ENCODE results near the gene SLC39A13.

Gene SLC39A13

DNA sequence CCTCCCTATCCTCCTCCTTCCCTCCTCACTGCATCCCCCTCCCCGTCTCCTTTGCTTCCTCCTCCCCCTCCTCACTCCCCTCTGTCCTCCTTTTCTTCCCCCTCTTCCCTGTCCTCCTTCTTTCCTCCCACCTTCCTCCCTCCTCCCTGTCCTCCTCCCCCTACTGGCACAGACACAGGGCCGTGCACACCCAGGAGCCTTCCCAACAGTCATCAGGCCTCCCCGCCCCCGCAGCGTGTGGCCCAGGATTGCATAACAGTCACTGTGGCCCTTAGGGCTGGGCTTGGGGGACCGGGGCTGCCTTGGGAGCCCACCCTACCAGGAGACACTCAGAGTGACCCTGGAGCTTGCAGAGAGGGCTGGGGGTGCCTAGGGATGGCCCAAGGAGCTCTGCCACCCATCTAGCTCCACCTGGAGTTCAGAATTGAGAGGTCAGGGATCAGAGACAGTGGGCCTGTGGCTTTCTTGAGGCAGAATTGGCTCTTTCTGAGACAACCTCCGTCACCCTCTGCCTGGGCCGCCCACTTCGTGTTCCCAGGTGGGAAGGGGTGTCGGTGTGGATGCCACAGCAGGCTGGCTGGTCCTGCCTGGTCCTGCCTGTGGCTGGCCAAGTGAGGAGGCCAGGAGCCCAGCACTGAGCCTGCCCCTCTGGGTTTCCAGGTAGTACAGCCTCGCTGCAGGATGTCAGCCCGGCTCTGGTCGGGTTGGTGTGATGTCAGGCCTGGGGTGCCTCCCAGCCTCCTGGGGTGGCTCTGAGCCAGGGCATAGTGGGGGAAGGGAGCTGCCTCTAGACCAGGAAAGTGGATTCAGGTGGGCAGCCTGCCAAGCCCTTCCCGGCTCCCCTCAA is 31.6 kb upstream of the SLC39A13 start:
- H3K27me3 Mint-ChIP-seq = no peaks in the 10 kb centered on the region
- peak overlapping the region; percentile 98 for H3K4me3 Mint-ChIP-seq
- peaks cover 11% of the 10 kb centered on the region for H3K36me3 Mint-ChIP-seq
- no peak for DNase-seq (ENCODE audit: low spot score in 2 of 2)
- no peak overlapping the region for H3K27ac Mint-ChIP-seq
- H3K4me1 Mint-ChIP-seq = peaks cover 17% of the 10 kb centered on the region
- H3K9me3 Mint-ChIP-seq = no peaks in the 10 kb centered on the region
- peak; percentile 28 for ATAC-seq (ENCODE audit: low read depth)

DNA sequence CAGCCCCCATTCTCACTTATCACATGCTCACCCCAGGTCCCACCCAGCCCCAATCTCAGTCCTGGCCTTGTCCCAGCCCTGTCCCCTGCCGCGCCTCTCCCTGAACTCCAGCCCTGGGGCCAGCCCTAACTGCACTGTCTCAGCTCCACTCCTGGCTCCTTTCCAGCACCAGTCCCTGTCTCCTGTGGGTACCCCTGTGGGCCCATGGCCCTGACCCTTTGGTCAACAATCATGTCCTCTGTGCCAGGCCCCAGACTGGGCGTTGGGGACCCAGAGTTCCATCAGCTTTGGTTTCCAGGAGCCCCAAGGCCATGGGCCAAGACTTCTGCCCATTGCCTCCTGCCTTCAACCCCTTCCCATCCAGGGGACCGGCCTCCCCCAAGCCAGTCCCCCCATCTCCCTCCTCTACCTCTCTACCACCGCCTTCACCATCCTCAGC is 30.8 kb upstream of the SLC39A13 start:
- no peaks in the 10 kb centered on the region for H3K9me3 Mint-ChIP-seq
- H3K36me3 Mint-ChIP-seq = peaks cover 5% of the 10 kb centered on the region
- no peaks in the 10 kb centered on the region for H3K27me3 Mint-ChIP-seq
- no peak overlapping the region for H3K27ac Mint-ChIP-seq
- no peak for ATAC-seq (ENCODE audit: low read depth)
- peaks cover 18% of the 10 kb centered on the region for H3K4me1 Mint-ChIP-seq
- peak overlapping the region; percentile 98 for H3K4me3 Mint-ChIP-seq
- DNase-seq (ENCODE audit: low spot score in 2 of 2) = no peak

DNA sequence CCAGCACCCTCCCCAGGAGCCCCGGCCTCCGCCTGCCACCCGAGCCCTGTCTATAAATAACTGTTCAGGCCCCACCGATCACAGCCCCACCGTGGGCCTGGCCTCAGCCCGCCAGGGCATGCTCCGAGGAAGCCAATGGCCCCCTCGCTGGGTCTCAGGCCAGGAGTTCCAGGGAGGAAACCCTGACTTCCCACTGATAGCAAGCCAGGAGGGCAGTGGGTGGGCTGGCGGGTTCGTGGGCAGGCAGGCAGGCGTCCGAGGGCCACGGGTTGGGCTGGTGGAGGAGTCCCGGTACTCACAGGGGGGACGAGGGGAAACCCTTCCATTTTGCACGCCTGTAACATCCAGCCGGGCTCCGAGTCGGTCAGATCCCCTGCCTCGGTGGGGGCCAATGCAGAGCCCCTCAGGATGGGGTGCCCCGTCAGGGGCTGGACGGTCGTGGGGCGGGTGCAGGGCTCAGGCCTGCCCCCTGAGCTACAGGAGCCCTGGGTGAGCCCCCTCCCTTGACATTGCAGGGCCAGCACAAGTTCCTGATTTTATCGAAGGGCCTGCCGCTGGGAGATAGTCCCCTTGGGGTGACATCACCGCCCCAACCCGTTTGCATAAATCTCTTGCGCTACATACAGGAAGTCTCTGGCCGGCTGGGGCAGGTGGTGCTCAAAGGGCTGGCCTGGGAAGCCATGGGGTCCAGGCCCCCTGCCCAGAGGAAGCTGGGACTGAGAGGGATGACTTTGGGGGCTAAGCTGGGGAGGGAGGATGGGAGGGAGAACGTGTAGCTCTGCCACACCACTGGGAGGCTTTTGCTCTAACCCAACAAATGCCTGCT is 30.2 kb upstream of the SLC39A13 start, which contains the start of gene SPI1:
SPI1 (minus strand) TSS at position 538 of the 826 bp plus-strand sequence; CDS start at position 344, 194 bp downstream.
- Mint-ChIP-seq H3K4me3 (peak within 1 kb of the TSS; percentile 98), H3K27ac (no peak within 1 kb of the TSS), H3K4me1 (peaks cover 20% of the 10 kb centered on the region), H3K27me3 (no peaks in the 10 kb centered on the region), H3K36me3 (peaks cover 1% of the 10 kb centered on the region), H3K9me3 (no peaks in the 10 kb centered on the region)
- ATAC-seq (ENCODE audit: low read depth) = peak; percentile 91
- peak; percentile 71 to 72 for DNase-seq (ENCODE audit: low spot score in 2 of 2)

DNA sequence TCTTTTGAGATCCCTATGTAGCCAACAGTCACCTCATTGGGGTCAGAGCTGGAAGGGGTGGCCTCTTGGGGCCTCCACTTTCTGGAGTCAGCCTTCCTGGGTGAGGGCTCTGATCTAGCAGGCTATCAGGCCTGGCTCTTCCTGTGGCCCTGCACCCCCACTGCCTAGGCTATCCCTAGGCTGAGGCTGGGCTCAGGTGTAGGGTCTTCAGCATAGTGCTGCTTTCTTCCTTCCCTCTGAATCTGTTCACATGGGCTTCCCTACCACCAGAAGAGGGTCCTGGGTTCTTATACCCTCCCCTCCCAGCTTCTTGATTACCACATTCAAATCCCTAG is 29.6 kb upstream of the SLC39A13 start:
- H3K27ac Mint-ChIP-seq = no peak overlapping the region
- H3K4me1 Mint-ChIP-seq = peaks cover 22% of the 10 kb centered on the region
- no peaks in the 10 kb centered on the region for H3K9me3 Mint-ChIP-seq
- peak overlapping the region; percentile 98 for H3K4me3 Mint-ChIP-seq
- peaks cover 1% of the 10 kb centered on the region for H3K36me3 Mint-ChIP-seq
- no peak for ATAC-seq (ENCODE audit: low read depth)
- DNase-seq (ENCODE audit: low spot score in 2 of 2) = no peak
- H3K27me3 Mint-ChIP-seq = no peaks in the 10 kb centered on the region

DNA sequence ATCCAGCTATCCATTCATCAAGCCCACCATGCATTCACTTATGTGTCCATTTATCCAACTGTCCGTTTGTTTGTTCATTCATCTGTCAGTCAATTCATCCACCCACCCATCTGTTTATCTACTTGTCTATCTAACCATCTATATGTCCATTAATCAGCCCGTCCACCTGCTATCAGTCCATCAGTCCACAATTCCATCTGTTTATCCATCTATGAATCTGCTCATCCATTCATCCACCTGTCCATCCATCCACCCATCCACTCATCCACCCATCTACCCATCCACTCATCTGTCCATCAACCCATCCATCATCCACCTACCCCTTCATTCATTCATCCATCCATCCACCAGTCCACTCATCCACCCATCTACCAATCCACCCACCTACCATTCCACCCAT is 29.1 kb upstream of the SLC39A13 start:
- Mint-ChIP-seq H3K27me3 (no peaks in the 10 kb centered on the region), H3K4me1 (peaks cover 22% of the 10 kb centered on the region)

DNA sequence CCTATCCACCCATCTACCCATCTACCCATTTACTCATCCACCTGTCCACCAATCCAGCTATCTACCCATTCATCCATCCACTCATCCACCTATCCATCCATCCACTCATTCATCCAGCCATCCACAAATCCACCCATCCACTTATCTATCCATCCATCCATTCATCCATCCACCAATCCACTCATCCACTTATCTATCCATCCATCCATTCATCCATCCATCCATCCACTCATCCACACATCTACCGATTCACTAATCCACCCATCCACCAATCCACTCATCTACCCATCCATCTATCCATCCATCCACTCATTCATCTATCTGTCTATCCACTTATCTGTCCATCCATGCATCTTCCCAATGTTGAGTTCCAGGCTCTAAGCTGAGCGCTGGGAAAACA is 28.3 kb upstream of the SLC39A13 start:
- Mint-ChIP-seq H3K9me3 (no peaks in the 10 kb centered on the region), H3K27me3 (no peaks in the 10 kb centered on the region), H3K4me3 (no peak overlapping the region), H3K4me1 (peaks cover 20% of the 10 kb centered on the region), H3K36me3 (peaks cover 1% of the 10 kb centered on the region), H3K27ac (no peak overlapping the region)
- no peak for ATAC-seq (ENCODE audit: low read depth)
- DNase-seq (ENCODE audit: low spot score in 2 of 2) = no peak

More for the DNA sequence above, 29.1 kb upstream of the SLC39A13 start:
- Mint-ChIP-seq H3K27ac (no peak overlapping the region), H3K4me3 (no peak overlapping the region), H3K36me3 (peaks cover 1% of the 10 kb centered on the region), H3K9me3 (no peaks in the 10 kb centered on the region)
- ATAC-seq (ENCODE audit: low read depth) (no peak), DNase-seq (ENCODE audit: low spot score in 2 of 2) (no peak)

DNA sequence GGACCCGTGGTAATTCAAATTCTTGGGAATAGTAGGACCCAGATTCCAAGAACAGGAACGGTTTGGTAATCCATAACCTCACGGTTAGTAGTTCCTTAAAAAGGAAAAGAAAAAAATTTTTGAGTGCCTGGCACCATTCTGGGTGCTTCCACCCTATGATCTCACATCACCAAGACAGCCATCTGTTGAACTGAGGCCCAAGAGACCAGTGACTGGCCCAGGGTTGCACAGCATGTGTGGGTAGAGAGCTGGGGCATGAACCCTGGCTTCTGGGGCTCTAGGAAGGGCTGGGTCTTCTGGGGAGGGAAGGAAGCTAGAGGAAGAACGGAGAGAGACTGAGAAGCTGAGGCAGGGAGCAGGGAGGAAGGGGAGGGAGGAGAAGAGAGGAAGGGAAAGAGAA is 25.3 kb upstream of the SLC39A13 start:
- Mint-ChIP-seq H3K27me3 (no peaks in the 10 kb centered on the region), H3K4me1 (peaks cover 9% of the 10 kb centered on the region), H3K9me3 (no peaks in the 10 kb centered on the region), H3K36me3 (no peaks in the 10 kb centered on the region), H3K4me3 (no peak overlapping the region), H3K27ac (no peak overlapping the region)
- no peak for DNase-seq (ENCODE audit: low spot score in 2 of 2)
- no peak for ATAC-seq (ENCODE audit: low read depth)

DNA sequence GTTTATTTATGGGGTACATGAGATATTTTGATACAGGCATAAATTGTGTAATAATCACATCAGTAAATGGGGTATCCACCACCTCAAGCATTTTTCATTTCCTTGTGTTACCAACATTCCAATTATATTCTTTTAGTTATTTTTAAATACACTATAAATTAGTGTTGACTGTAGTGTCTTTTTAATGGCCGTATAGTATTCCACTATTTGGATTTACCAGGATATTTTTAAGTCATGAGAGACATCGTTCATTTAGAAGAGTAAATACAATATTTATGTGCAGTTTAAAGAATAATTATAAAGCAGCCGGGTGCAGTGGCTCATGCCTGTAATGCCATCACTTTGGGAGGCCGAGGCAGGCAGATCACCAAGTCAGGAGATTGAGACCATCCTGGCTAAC is 23.9 kb upstream of the SLC39A13 start:
- no peak for DNase-seq (ENCODE audit: low spot score in 2 of 2)
- H3K4me1 Mint-ChIP-seq = peaks cover 7% of the 10 kb centered on the region
- ATAC-seq (ENCODE audit: low read depth) = no peak
- H3K4me3 Mint-ChIP-seq = no peak overlapping the region
- H3K27me3 Mint-ChIP-seq = no peaks in the 10 kb centered on the region
- no peak overlapping the region for H3K27ac Mint-ChIP-seq
- H3K9me3 Mint-ChIP-seq = no peaks in the 10 kb centered on the region
- H3K36me3 Mint-ChIP-seq = no peaks in the 10 kb centered on the region

DNA sequence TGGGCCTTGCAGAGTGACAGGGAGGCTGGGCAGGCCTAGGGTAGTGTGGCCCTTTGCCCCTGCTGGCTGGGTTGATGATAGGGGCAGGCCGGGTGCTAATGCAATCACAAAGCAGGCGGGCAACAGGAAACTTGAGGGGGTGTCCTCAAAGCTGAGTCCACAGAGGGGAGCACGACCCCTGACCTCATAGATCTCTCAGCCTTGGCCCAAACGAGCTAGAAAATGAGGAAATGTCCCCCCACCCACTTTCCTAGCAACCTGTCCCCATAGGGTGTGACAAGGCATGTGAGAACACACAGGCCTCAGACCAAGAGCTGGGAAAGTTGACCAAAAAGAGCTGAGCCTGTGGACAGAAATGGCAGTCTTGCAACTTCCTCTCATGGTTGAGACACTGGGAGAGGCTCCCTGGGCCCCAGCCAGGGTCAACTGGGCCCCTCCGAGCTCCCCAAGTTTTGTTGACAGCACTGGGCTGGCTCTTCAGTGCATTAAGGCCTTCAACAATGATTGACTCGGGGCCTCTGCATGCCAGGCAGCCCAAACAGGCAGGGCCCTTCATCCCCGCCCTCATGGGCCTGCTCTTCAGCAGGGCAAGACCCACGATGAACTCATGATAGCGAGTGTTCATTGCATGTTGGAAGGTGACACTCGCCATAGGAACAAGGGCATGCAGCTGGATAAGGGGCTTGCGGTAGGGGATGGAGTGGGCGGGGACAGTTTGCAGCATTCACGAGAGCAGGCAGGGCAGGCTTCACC is 20.3 kb upstream of the SLC39A13 start:
- no peak overlapping the region for H3K27ac Mint-ChIP-seq
- H3K9me3 Mint-ChIP-seq = no peaks in the 10 kb centered on the region
- no peak overlapping the region for H3K4me3 Mint-ChIP-seq
- peaks cover 19% of the 10 kb centered on the region for H3K4me1 Mint-ChIP-seq
- no peaks in the 10 kb centered on the region for H3K36me3 Mint-ChIP-seq
- H3K27me3 Mint-ChIP-seq = no peaks in the 10 kb centered on the region
- ATAC-seq (ENCODE audit: low read depth) = no peak
- no peak for DNase-seq (ENCODE audit: low spot score in 2 of 2)

DNA sequence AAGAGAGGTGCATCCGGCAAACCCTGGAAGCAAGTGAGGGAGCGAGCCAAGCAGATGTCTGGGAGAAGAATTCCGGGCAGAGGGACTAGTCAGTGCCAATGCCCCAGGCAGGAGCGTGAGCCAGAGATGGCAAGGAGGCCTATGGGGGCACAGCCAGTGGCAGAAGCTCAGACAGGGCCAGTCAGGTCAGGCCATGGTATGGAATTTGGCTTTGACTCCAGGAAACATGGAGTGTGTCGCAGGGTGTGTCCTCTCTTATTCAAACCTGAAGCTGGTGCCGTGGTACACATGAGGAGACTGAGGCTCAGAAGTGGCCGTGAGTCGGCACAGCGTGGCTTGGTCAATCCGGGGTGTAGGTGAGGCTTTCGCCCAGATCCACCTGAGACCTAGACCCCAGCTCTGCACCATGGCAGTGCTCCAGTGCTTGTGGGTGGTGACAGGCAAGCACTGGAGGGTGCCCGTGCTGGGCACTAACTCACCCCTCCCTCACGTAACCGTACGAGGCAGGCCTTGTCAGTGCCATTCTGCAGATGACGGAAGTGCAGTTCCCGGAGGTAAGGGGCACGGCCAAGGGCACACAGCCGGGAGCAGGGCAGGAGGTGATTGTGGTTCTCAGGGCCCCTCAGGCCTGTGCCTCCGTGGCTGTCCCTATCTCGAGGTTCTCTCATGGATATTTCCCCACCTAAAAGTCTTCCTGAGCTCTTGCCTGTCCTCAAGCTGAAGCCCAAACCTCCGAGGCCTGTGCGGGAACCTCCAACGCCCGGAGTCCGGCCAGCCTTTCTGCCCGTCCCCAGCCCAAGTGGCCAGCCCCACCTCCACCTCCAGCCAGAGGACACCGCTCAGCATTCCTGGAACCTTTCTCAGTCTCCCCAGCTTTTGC is 19.5 kb upstream of the SLC39A13 start:
- H3K4me3 Mint-ChIP-seq = no peak overlapping the region
- no peaks in the 10 kb centered on the region for H3K27me3 Mint-ChIP-seq
- ATAC-seq (ENCODE audit: low read depth) (no peak), DNase-seq (ENCODE audit: low spot score in 2 of 2) (no peak)
- H3K9me3 Mint-ChIP-seq = no peaks in the 10 kb centered on the region
- H3K4me1 Mint-ChIP-seq = peaks cover 21% of the 10 kb centered on the region
- H3K36me3 Mint-ChIP-seq = no peaks in the 10 kb centered on the region
- peak overlapping the region; percentile 65 for H3K27ac Mint-ChIP-seq

DNA sequence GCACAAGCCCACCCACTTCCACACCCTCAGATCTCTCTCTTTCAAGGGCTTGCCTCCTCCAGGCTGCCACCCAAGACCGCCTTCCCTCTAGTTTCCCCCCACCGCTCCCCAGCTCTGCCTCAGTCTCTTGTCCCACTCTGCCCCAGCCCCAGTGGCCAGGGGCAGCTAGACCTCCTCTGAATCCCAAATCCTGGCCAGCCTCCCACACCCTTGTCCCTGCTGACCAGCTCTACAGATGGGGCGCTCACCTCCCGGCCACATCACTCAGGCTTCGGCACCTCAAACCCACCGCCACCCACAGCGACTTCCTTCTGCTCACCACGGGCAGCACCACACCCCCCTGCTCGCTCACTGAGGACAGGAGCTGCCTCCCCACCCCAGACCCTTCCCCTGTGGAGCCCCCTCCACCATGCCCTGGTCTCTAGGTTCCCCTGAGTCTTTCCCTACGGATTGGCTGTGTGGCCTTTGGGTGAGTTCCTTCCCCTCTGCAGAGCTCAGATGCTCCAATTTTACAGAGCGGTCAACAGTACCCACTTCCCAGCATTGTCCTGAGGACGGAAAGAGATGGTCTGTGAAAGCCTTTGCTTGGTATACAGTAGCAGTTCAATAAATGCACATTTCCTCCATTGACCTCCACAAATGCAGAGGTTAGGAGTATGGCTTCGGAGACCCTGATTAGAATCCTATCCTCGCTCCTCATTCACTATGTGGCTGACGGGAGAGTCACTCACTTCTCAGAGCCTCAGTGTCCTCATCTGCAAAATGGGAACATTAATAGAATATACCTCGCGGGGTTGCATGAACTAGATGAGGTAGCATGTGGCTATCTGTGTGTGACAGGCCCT is 18.6 kb upstream of the SLC39A13 start:
- DNase-seq (ENCODE audit: low spot score in 2 of 2) = no peak
- no peak for ATAC-seq (ENCODE audit: low read depth)
- Mint-ChIP-seq H3K4me1 (peaks cover 25% of the 10 kb centered on the region), H3K27ac (peak overlapping the region; percentile 65), H3K36me3 (no peaks in the 10 kb centered on the region), H3K27me3 (no peaks in the 10 kb centered on the region), H3K4me3 (no peak overlapping the region), H3K9me3 (no peaks in the 10 kb centered on the region)

DNA sequence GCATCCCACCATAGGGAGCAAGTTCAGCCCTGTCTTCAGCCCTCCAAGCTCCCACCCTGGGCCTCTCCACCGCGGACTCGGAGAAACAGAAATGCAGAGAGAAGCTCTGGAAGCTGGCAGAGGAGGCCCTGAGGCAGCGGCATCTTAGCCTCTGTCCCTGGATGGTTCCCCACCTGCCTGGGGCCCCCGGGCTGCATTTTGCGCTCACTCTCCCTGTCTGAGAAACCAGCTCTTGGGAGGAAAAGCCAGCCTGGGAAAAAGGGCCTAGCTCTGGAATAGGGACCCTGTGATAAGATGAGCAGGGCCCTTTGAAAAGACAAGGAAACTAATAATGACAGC is 18.0 kb upstream of the SLC39A13 start:
- Mint-ChIP-seq H3K4me3 (no peak overlapping the region), H3K9me3 (no peaks in the 10 kb centered on the region), H3K36me3 (no peaks in the 10 kb centered on the region), H3K4me1 (peaks cover 27% of the 10 kb centered on the region), H3K27me3 (no peaks in the 10 kb centered on the region), H3K27ac (no peak overlapping the region)
- ATAC-seq (ENCODE audit: low read depth) = no peak
- DNase-seq (ENCODE audit: low spot score in 2 of 2) = no peak
